Caki2 (cell line): ENCODE results near the gene ARPIN. TPM values are rescaled to one million over a fixed set of nuclear protein-coding genes. Genes with fewer than 3 reads are reported as not detected.
"Not testable (repeated sequence)": the region's sequence is repeated elsewhere in the genome, so short reads cannot be mapped to it uniquely, and the experiment has no call there.

ENCODE experiments used
- DNase-seq: peaks from one replicate; pipeline ENCODE4 v3.0.0-alpha.2; 2015; ENCODE audit warnings: low read depth
- in situ Hi-C: cut with HindIII; loops from 2 replicates; pipeline ENCODE4 v1.10.0; 2016; ENCODE audit warnings: low sequenced_read_pairs, low pct_unique_long_range_greater_than_20kb, mixed read lengths
- total RNA-seq: library from RNA; depleted of rRNA; stranded (reverse); fragments of >200 nt; shearing (Covaris generic); gene quantifications from 2 replicates; pipeline ENCODE4 v1.2.3, GENCODE V29; 2014; ENCODE audit warnings: low replicate concordance; rRNA removed

ARPIN gene
- 10.8 and 16.4 TPM in 2 replicates for total RNA-seq

GRCh38 chr15:89912674-89913396 lies at the start of gene ARPIN:
TSS of gene ARPIN (minus strand) at chr15:89912952. CDS start at chr15:89912835, 117 bp downstream.
- DNase-seq, result peak; percentile 55
- in situ Hi-C loops, result no loop called here

- no peak for DNase-seq
- in situ Hi-C loops, result no loop called here
These were observed 45.5 kb upstream of the ARPIN start for GRCh38 chr15:89958107-89958805.

DNA sequence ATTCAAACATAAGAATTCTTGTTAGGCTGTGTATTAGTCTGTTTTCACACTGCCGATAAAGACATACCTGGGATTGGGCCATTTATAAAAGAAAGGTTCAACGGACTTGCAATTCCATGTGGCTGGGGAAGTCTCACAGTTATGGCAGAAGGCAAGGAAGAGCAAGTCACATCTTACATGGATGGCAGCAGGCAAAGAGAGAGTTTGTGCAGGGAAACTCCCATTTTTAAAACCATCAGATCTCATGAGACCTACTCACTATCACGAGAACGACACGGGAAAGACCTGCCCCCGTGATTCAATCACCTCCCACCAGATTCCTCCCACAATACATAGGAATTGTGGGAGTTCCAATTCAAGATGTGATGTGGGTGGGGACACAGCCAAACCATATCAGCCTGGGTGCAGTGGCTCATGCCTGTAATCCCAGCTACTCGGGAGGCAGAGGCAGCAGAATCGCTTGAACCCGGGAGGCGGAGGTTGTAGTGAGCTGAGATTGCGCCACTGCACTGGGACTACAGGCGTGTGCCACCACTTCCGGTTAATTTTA lies 42.8 kb upstream of the ARPIN start:
- in situ Hi-C loops, DNase-seq: not testable (repeated sequence)

DNA sequence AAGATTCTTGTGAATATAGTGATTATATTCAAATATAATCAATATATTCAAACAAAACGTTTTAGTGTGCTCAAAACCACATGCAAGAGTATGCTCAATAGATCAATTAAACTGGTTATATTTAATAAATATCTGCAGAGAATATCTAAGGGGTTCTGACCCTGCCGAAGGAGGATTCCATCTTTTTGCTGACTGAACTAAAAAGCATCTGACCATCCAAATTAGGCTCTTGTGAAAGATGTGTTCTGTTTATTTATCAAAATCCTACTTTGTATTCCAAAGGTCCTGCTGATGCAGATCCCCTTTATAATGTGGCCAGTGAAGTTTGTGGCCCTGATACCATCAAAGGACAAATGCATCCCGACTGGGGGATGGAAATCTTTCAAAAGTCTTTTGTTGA lies 41.8 kb upstream of the ARPIN start:
- no peak for DNase-seq
- in situ Hi-C loops, result no loop called here

DNA sequence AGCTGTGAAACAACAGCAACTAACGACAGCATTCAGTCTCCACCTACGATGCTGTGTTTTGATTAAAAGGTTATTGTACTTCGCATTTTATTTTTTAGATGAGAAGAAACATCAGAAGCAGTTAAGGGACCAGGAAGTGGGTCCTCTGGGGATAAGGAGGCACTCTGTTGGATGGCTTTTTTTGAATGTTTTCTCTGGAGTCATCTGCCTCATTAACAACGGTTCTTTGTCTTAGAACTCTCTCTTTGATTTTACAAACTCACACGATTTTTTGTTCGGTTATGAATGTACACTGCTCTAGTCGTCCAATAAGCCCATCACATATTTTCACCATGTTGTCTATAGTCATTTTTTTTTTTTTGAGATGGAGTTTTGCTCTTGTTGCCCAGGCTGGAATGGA lies 36.0 kb upstream of the ARPIN start:
- DNase-seq, result no peak
- in situ Hi-C loops, result no loop called here

- in situ Hi-C loops, result no loop called here
- DNase-seq, result peak; percentile 17
These were observed 34.6 kb upstream of the ARPIN start for GRCh38 chr15:89947385-89947784.

GRCh38 chr15:89946681-89947299 lies 34.0 kb upstream of the ARPIN start:
- in situ Hi-C loops, result no loop called here

GRCh38 chr15:89943721-89944120 lies 31.0 kb upstream of the ARPIN start:
- in situ Hi-C loops, result not testable (repeated sequence)
- peak; percentile 63 for DNase-seq

More at GRCh38 chr15:89946681-89947299, 34.0 kb upstream of the ARPIN start:
- peak; percentile 65 for DNase-seq

DNA sequence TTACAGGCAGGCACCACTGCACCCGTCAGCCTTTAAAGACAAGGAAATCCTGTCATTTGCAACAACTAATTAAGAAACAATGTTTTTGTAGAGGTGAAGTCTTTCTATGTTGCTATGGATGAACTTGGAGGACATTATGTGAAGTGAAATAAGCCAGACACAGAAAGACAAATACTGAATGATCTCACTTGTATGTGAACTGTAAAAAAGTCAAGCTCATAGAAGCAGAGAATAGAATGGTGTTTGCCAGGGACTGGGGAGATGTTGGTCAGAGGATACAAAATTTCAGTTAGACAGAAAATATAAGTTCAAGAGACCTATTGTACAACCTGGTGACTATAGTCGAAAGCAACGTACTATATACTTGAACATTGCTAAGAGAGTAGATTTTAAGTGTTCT lies 27.2 kb upstream of the ARPIN start:
- DNase-seq, result no peak
- in situ Hi-C loops, result no loop called here

DNA sequence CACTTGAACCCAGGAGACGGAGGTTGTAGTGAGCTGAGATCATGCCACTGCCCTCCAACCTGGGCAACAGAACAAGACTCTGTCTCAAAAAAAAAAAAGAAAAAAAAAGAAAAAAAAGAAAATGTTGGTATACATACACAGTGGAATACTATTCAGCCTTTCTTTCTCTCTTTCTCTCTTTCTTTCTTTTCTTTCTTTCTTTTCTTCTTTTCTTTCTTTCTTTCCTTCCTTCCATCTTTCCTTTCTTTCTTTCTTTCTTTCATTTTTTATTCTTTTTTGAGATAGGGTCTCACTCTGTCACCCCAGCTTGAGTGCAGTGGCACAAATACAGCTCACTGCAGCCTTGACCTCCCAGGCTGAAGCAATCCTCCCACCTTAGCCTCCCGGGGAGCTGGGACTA lies 26.6 kb upstream of the ARPIN start:
- in situ Hi-C loops, DNase-seq: not testable (repeated sequence)

GRCh38 chr15:89937365-89938350 lies 24.9 kb upstream of the ARPIN start:
- in situ Hi-C loops, result no loop called here
- DNase-seq, result no peak

GRCh38 chr15:89936786-89937265 lies 24.1 kb upstream of the ARPIN start:
- in situ Hi-C loops, result no loop called here
- no peak for DNase-seq

DNA sequence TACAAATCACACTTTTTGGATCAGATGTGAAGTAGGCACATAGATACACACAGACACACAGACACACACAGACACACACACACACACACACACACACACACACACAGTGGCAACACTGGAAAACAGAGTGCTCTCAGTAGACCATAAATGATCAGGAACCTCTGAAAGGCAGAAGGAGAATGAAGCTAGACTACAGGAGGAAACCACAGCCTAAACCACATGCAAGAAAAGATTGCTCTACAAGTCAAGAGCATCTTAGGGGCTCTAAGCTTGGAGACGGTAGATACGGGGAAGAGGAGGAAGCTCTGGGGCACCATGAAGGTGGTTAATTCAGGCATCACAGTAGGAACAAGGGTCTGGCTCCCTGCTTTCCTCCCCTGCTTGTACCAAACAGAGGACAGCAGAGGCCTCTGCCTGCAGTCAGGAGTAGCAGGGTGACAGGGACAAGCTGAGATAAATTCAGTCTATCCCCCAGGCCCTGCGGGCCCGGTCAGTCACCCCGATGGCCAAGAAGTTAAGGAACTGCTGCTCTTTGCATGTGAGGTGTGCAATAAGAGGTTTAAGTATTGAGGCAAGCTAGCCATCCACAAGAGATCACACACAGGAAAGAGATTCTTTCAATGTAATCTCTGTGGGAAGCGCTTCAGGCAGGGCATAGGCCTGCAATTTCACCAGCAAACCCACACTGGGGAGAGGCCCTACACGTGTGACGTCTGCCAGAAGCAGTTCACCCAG lies 23.5 kb upstream of the ARPIN start:
- in situ Hi-C loops, result no loop called here
- DNase-seq, result no peak

DNA sequence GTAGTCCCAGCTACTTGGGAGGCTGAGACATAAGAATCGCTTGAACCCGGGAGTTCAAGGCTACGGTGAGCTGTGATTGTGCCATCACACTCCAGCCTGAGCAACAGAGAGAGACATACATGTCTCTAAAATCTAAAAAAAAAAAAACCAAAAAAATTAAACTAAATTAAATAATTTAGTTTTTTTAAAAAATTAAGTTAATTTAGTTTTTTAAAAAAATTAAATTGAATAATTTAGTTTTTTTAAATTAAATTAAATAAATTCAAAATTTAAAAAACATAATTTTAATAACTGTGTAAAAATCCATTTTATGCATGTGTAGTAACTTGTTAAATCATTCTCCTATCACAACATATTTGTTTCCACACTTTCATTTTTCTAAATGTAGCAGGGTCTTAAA lies 20.1 kb upstream of the ARPIN start:
- in situ Hi-C loops, result no loop called here
- no peak for DNase-seq

- in situ Hi-C loops, result no loop called here
- DNase-seq, result no peak
These were observed 15.7 kb upstream of the ARPIN start for GRCh38 chr15:89928421-89928820.

GRCh38 chr15:89926158-89926557 lies 13.4 kb upstream of the ARPIN start:
- in situ Hi-C loops, result no loop called here
- DNase-seq, result no peak

GRCh38 chr15:89917442-89918101 lies 4.8 kb upstream of the ARPIN start:
- in situ Hi-C loops, result no loop called here
- no peak for DNase-seq
